Measurements from ENCODE around the gene SEM1. TPM values are rescaled to one million over a fixed set of nuclear protein-coding genes. Genes with fewer than 3 reads are reported as not detected.
"Not testable (repeated sequence)": the region's sequence is repeated elsewhere in the genome, so short reads cannot be mapped to it uniquely, and the experiment has no call there.

SEM1 gene
- total RNA-seq, 4 donors from 2014 or later = 9.7 to 52.8 (median 24.0) TPM

DNA sequence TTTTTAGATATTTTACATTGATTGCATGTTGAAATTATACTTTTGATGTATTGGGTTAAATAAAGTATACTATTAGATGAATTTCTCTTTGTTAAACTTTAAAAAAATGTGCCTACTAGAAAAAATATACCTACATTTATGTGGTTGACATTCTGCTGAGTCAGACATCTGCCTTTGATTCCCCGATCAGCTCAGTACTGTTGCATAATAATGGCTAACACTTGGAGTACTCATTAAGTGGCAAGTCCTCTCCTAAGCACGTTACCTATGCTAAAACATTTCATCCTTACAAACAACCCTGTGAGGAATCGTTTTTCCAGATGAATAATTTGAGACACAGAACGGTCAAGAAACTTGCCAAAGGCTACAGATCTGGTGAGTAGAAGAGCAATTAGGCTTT, 14.0 kb upstream of the SEM1 start:
- TF ChIP-seq POLR2A (IDR thresholded peaks at IDR 0.05) = no peak
- no peak for TF ChIP-seq CTCF (IDR thresholded peaks at IDR 0.05)
- intact Hi-C loops (cut with DNase I; ENCODE audit: low total_unique reads) = no loop called here
- no peak for DNase-seq (ENCODE audit: low spot score in 2 of 2)
- 20 to 23% methylated on average over 4 of the region's 4 CpGs for WGBS, 2 donors
- H3K4me3 ChIP-seq (ENCODE audit: low read depth, poor library complexity, severe bottlenecking) = no peak overlapping the region

DNA sequence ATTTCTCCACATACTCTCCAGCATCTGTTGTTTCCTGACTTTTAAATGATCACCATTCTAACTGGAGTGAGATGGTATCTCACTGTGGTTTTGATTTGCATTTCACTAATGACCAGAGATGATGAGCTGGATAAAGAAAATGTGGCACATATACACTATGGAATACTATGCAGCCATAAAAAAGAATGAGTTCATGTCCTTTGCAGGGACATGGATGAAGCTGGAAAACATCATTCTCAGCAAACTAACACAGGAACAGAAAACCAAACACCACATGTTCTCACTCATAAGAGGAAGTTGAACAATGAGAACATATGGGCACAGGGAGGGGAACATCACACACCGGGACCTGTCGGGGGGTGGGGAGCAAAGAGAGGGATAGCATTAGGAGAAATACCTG, 13.3 kb upstream of the SEM1 start:
- H3K4me3 ChIP-seq (ENCODE audit: low read depth, poor library complexity, severe bottlenecking); intact Hi-C loops (cut with DNase I; ENCODE audit: low total_unique reads); DNase-seq (ENCODE audit: low spot score in 2 of 2): not testable (repeated sequence)
- WGBS, 2 donors = 51 to 73% methylated on average over 2 of the region's 2 CpGs

DNA sequence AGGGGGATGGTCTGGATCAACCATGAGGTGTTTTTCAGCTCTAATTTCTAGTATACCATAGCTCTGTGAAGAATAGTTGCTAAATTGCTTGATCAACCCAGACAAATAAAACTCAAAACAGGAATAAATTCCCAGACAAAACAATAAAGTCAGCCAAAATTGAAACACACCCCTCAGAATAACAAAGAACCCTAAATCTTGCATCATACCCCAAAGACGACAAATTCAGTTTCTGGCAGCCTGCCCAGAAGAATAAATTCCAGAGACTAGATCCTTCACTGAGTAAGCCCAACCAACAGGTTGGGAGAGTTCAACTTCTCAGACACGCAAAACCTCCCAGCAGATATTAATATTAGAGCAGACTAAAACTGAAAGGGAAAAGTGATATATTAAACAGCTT, 11.2 kb upstream of the SEM1 start:
- WGBS, 2 donors = 20 to 43% methylated on average over 2 of the region's 2 CpGs
- TF ChIP-seq CTCF (IDR thresholded peaks at IDR 0.05) (no peak), POLR2A (IDR thresholded peaks at IDR 0.05) (no peak)
- no peak overlapping the region for H3K4me3 ChIP-seq (ENCODE audit: low read depth, poor library complexity, severe bottlenecking)
- intact Hi-C loops (cut with DNase I; ENCODE audit: low total_unique reads) = no loop called here
- peak in 1 of 2 donors; percentile 21 for DNase-seq (ENCODE audit: low spot score in 2 of 2)

DNA sequence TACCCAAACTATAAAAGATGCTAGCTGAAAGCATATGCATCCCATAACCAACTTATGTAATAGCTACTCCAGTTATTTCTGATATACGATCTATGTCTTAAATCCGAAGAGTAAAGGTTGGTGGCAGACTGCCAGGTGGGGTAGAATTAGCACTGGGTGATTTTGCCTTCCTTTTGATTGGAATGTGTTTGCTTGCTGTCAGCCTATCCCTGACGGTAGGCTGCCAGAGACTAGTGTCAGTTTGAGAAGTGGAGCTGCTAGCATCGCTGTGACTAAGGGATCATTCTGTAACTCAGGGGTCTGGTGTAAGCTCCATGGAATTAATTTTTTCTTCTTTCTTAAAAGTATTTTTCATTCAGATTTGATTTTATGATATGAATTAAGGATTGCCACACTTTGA, 9.5 kb upstream of the SEM1 start:
- H3K4me3 ChIP-seq (ENCODE audit: low read depth, poor library complexity, severe bottlenecking) = no peak overlapping the region
- intact Hi-C loops (cut with DNase I; ENCODE audit: low total_unique reads) = no loop called here
- WGBS, 2 donors = 39% methylated on average over 4 of the region's 4 CpGs
- DNase-seq (ENCODE audit: low spot score in 2 of 2) = no peak
- TF ChIP-seq POLR2A (IDR thresholded peaks at IDR 0.05) (no peak), CTCF (IDR thresholded peaks at IDR 0.05) (no peak)

- intact Hi-C loops (cut with DNase I; ENCODE audit: low total_unique reads) = no loop called here
- no peak for TF ChIP-seq CTCF (IDR thresholded peaks at IDR 0.05)
- TF ChIP-seq POLR2A (IDR thresholded peaks at IDR 0.05) = no peak
- WGBS, 2 donors = 65 to 68% methylated on average over 3 of the region's 3 CpGs
- DNase-seq (ENCODE audit: low spot score in 2 of 2) = no peak
- H3K4me3 ChIP-seq (ENCODE audit: low read depth, poor library complexity, severe bottlenecking) = no peak overlapping the region
Measured at GRCh38 chr7:96718107-96719003, 8.7 kb upstream of the SEM1 start.

DNA sequence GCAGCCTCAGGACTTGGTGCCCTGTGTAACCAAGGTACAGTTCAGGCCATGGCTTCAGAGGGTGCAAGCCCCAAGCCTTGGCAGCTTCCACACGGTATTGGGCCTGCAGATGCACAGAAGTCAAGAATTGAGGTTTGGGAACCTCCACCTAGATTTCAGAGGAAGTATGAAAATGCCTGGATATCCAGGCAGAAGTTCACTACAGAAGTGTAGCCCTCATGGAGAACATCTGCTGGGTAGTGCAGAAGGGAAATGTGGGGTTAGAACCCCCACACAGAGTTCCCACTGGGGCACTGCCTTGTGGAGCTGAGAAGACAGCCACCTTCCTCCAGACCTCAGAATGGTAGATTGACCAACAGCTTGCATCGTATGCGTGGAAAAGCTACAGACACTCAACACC, 3.4 kb upstream of the SEM1 start:
- TF ChIP-seq POLR2A (IDR thresholded peaks at IDR 0.05) = no peak
- TF ChIP-seq CTCF (IDR thresholded peaks at IDR 0.05) = no peak
- intact Hi-C loops (cut with DNase I; ENCODE audit: low total_unique reads) = no loop called here
- WGBS, 2 donors = 82 to 88% methylated on average over 3 of the region's 3 CpGs
- no peak for DNase-seq (ENCODE audit: low spot score in 2 of 2)
- no peak overlapping the region for H3K4me3 ChIP-seq (ENCODE audit: low read depth, poor library complexity, severe bottlenecking)

All from lower leg skin (tissue), 4 donors.